ENCODE data around the gene PLXNB3.

DNA sequence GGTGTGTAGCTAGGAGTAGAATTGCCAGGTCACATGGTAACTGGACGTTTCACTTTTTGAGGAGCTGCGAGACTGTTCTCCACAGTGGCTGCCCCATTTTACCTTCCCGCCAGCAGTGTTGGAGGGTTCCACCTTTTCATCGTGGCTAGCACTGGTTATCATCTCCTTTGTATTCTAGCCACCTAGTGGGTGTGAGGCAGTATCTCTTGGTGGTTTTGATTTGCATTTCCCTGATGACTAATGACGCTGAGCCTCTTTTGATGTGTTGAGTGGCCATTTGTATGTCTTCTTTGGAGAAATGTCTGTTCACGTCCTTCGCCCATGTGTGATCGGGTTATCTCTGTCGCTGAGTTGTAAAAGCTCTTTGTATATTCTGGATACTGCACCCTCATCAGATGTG is 28.8 kb upstream of the PLXNB3 start:
- TF ChIP-seq TAF1 (IDR thresholded peaks at IDR 0.05; ENCODE audit: low read depth, low read length) (no peak), POLR2AphosphoS5 (IDR thresholded peaks at IDR 0.05; ENCODE audit: low read depth, low read length) (no peak), POLR2A (IDR thresholded peaks at IDR 0.05; ENCODE audit: low read depth, low read length) (no peak), POU2F2 (IDR thresholded peaks at IDR 0.05; ENCODE audit: low read depth, low read length) (0 out of 2 replicates have a peak, but pooled peaks have one; percentile 13)
